ENCODE data around the gene CD8B.

CD8B gene

GRCh38 chr2:86774862-86775261, 86.8 kb downstream of the CD8B start:
- no peak for DNase-seq (ENCODE audit: low spot score)

GRCh38 chr2:86772611-86773010, 89.1 kb downstream of the CD8B start:
- no peak for DNase-seq (ENCODE audit: low spot score)

GRCh38 chr2:86770816-86771301, 90.8 kb downstream of the CD8B start:
- DNase-seq (ENCODE audit: low spot score), result no peak

- DNase-seq (ENCODE audit: low spot score), result no peak
Observed at GRCh38 chr2:86769838-86770237, 91.8 kb downstream of the CD8B start.

- no peak for DNase-seq (ENCODE audit: low spot score)
Observed at GRCh38 chr2:86768189-86768949, 93.3 kb downstream of the CD8B start.

All from COLO829 (cell line).